GM21381 (cell line): ENCODE measurements around the gene KISS1.

ENCODE experiments used
- ATAC-seq: cut with Tn5 transposase; IDR thresholded peaks from one replicate; pipeline ENCODE4 v1.9.1; 2021; ENCODE audit warnings: mild to moderate bottlenecking, moderate library complexity; ENCODE audit not compliant: unreplicated experiment

KISS1 gene

DNA sequence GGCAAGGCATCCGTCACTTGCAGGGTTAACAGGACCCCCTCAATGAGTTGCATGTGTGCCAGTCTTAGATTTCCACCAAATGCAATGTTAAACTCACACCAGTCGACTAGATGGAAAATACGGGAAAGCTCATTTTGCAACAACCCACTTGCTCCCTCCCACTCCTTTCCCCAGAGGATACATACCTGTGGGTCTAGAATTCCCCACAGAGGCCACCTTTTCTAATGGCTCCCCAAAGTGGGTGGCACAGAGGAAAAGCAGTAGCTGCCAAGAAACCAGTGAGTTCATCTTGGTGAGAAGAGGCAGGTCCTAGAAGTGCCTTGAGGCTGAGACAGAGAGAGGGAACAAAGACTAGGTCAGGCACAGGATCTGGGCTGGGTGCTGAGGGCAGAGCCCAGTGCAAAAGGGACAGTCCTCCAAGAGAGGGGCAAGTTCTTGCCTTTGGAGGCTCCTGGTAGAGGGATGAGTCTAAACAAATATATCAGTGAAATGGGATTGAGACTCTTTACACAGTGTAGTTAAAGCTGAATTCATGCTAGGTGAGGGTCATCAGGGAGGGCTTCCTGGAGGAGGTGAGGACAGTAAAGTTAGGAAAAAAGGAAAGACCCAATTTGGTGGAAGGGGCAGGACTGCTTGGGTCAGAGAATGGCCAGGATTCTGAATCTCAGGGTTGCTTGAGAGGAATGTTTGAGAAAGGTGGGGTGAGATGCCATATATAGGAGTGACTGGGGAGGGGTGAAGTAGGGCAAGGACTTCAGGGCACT is 3.5 kb downstream of the KISS1 start:
- ATAC-seq: no peak

- ATAC-seq: no peak
These were observed 4.2 kb downstream of the KISS1 start for GRCh38 chr1:204192046-204192445.

- no peak for ATAC-seq
These were observed 4.8 kb downstream of the KISS1 start for GRCh38 chr1:204191456-204191855.

DNA sequence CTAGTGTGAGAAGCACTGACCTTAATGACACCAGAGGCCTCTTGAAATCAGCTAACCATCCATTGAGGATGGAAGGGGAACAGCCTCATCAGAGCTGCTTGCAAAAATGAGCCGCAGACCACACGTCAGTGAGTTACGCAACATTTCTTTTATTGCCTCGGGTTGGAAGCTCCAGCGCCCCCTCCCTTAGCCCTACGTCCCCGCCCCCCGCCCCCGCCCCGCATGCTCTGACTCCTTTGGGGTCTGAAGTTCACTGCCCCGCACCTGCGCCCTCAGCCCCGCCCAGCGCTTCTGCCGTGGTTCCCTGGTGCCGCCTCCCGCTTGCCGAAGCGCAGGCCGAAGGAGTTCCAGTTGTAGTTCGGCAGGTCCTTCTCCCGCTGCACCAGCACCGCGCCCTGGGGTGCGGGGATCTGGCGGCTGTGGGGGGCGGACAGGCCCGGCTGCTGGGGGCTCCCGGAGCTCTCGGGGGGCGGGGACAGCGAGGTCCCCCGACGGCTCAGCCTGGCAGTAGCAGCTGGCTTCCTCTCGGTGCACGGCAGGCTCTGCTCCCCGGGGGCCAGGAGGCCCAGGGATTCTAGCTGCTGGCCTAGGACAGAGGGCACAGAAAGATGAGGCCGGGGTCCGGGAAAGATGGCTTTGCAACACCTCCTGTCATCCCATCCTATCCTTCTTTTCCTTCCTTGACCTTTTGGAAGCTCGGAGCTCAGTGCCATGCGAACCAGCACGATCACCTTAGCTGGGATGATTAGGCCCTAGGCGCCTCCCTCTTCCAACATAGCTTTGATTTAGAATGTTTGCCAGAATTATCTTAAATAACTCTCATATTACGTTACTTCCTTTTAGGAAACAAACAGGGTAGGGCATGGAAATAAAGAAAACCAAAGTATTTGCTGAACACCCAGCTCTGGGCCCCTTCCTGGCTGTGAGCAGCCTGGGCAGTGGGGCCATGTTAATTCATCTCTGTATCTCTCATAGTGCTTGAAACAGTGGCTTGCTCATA is 5.8 kb downstream of the KISS1 start:
- no peak for ATAC-seq

DNA sequence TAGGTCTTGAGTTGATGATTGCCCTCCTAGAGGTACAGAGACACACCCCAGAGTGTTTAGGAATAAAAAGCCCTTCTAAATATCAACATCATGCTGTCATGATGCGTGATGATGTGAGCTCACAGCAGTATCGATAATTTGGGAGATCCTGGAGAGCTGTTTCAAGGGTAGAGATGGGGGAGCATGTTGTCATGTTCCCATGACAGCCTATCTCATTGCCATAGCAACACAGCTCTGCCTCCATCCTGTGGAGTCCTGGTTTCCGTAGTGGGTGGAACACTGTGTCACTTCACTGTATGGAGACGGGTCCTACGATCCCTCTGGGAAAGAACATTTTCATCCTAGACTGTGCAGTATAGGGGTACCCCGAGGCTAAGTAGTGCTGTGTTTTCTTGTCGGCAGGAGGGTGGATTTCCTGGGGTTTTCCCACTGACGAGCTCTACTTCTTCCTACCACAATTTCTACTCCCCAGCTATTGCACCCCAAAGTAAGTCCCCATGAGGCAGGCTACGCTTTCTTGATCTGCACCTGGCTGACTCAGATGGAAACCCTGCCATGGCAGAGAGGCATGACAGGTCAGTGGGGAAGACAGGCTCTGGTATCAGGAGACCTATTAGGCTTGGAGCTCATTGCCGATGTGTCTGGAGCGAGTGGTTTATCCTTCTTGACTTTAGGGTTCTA is 7.2 kb downstream of the KISS1 start:
- no peak for ATAC-seq

- ATAC-seq: no peak
These were observed 9.7 kb downstream of the KISS1 start for GRCh38 chr1:204186597-204186996.

- no peak for ATAC-seq
These were observed 15.2 kb downstream of the KISS1 start for GRCh38 chr1:204181116-204181515.

- ATAC-seq: no peak
These were observed 16.2 kb downstream of the KISS1 start for GRCh38 chr1:204180133-204180532.

GRCh38 chr1:204178487-204179281 is 17.6 kb downstream of the KISS1 start:
- ATAC-seq: no peak

- no peak for ATAC-seq
These were observed 19.2 kb downstream of the KISS1 start for GRCh38 chr1:204177133-204177532.

DNA sequence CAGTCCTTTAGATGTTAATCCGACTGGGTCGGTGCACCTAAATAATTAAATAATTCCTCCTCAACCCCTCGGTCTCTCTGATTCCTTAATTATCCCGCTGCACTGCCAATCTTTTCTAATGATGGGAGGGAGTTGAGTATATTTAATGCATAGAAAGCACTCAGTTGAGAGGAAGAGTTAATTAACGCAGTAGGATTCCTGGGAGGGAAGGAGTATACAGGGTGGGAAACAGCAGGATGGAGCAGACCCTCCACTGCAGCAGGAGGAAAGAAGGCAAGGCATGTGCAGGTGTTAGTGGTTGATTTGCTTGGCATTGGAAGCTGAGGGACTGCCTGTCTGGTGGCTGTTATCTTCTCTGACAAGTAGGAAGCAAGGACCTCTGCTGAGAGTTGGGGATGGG is 20.2 kb downstream of the KISS1 start:
- no peak for ATAC-seq

GRCh38 chr1:204174958-204175357 is 21.3 kb downstream of the KISS1 start:
- no peak for ATAC-seq

- no peak for ATAC-seq
These were observed 23.8 kb downstream of the KISS1 start for GRCh38 chr1:204172404-204173029.

DNA sequence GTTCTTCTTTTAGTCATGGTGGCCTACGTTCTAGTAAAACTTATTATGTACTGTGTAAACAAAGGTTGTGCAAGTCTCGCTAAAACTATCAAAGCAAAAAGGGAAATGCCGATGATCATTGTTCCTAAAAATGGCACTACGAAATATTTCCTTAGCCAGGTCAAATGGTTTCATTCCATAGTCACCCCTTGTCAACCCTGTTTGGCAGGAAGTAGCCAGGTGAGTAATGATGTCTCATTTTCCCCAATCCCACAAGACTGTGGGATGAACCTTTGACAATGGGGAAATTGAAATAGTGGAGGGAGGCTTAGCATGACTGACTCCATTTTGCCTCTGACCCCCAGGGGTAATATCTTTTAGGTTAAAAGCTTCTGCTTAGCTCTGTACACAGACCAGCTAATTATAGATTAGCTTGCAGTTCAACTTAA is 24.5 kb downstream of the KISS1 start:
- no peak for ATAC-seq

DNA sequence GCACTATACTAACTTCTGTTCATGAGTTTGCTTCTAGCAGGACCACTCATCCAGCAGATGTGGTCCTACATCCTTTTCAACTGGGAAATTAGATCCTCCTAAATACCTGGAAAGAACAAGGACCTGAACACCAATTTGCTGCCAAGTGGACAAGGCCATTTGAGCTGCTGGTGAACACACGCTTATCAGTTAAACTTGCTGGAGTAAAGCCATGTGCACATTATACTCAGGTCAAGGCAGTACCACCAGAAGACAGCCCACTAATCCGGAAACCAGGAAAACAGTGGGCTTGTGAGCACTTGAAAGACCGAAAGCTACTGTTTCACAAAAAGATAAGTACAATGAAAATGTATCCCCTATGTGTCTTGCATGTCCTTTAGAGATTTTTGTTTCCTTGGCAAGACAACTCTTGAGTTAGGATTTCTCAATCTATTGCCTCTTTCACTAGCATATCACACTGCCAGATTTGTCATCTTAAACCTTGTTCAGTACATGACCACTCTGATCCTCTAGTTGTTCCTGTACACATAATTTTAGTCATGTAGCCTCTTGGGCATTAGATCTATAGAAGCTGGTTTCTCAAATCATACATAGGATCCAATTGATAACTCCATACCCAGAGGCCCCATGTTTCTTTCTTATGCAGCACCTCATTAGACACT is 25.7 kb downstream of the KISS1 start:
- no peak for ATAC-seq

GRCh38 chr1:204169858-204170257 is 26.4 kb downstream of the KISS1 start:
- no peak for ATAC-seq

GRCh38 chr1:204167730-204168129 is 28.6 kb downstream of the KISS1 start:
- ATAC-seq: no peak

DNA sequence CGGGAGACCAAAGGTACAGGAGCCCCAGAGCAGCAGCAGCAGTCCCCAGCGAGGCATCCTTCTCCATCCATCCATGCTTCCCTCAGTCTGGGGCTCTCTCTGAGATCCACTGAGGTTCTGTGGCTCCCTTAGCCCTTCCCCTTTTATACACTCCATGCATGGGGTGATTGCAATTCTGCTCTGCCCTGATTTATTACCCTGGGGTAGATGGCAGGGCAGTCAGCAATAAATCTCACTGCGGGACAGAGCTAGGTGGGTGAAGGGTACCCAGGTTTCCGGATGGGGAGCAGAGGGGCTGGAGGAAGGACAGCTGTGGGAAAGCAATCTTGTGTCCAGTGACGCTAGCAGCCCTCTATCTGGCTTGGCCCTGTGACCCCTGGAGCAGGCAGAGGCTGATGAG is 30.1 kb downstream of the KISS1 start, which contains the start of gene REN:
TSS of gene REN (minus strand) at position 119 of the 400 bp plus-strand sequence. CDS start at position 75, 44 bp downstream.
- no peak for ATAC-seq

DNA sequence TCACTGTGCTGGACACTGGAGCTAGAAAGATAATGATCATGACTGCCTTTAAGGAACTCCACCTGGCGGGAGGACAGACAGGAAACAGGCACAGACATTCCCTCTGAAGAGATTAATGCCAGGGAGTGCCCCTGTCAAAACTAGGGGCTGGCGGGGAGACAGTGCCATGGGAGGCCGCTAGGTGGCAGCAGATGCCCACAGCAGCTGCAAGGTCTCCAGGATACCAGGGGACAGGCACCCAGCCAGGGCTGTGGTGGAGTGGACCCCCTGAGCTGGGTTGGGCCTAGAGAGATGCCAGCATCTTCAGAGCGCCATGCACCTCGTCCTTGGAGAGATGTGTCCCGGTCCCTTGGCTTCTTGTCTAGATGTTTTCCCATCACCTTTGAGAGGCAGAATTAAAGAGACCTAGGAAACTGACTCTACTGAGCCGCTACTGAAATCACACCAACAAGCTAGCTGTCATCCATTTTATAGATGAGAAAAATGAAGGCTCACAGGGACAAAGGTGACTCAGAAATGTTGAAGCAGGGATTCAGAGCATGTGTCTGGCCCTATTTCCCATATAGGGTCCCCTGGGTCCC is 33.7 kb downstream of the KISS1 start:
- ATAC-seq: no peak
